ENCODE measurements around the gene P2RX6.

Gene P2RX6

GRCh38 chr22:21076912-21077625, 62.1 kb downstream of the P2RX6 start:
- TF ChIP-seq CTCF (IDR thresholded peaks at IDR 0.05; ENCODE audit: low read depth, low read length, missing control alignments): no peak
- DNase-seq (ENCODE audit: extremely low read depth, low read depth): no peak
- no peak overlapping the region for H3K4me3 ChIP-seq (replicated peaks; ENCODE audit: low read depth, low read length)
